ENCODE results near the gene GDF15. TPM values are rescaled to one million over a fixed set of nuclear protein-coding genes. Genes with fewer than 3 reads are reported as not detected.
A peak's percentile ranks its signal among the peaks of the same experiment; 100 is the strongest.

The GDF15 gene
- total and polyA plus RNA-seq, 4 donors, result 0.42 to 11.6 (median 7.2) TPM

DNA sequence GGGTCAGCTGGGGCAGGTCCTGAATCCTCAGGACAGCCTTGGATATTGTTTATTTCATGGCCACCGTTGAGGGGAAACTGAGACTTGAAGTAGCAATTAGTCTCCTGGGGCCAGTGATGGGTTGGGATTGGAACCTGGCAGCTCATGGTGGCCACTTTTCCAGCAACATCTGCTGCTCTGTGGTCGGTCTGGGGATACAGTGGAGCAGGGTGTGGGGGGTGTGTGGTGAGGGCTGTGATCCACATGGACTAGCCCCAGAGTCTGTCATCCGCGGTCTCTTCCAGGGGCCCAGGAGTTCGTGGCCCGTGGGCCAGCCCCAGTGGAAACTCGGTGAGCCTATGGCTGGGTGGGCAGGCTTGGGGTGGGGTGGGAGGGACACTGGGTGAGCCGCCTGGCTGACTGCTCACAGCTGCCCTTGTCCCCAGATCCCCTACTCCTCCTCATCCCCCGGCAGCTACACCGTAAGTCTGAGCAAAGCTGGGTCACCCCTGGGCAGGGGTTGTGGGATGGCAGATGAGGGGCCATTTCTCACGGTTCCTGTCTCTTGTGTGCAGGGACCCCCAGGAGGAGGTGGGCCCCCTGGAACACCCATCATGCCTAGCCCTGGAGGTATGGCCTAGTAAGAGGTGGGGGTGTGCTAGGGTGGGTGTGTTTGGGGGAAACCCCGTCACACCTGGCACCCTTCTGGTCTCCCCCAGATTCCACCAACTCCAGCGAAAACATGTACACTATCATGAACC is 46.5 kb downstream of the GDF15 start:
- peaks cover 0 to 18% (median 6%) of the 10 kb centered on the region in 4 donors for H3K4me1 ChIP-seq (ENCODE audit: control insufficient read depth in 4 of 4, insufficient read depth in 4 of 4, low read length in 3 of 4)
- no peak for TF ChIP-seq RXRA (IDR thresholded peaks at IDR 0.05)
- TF ChIP-seq, protein P1, sequence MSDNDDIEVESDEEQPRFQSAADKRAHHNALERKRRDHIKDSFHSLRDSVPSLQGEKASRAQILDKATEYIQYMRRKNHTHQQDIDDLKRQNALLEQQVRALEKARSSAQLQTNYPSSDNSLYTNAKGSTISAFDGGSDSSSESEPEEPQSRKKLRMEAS (IDR thresholded peaks at IDR 0.05), result no peak
- WGBS, result 90% methylated on average over 13 of the region's 13 CpGs

DNA sequence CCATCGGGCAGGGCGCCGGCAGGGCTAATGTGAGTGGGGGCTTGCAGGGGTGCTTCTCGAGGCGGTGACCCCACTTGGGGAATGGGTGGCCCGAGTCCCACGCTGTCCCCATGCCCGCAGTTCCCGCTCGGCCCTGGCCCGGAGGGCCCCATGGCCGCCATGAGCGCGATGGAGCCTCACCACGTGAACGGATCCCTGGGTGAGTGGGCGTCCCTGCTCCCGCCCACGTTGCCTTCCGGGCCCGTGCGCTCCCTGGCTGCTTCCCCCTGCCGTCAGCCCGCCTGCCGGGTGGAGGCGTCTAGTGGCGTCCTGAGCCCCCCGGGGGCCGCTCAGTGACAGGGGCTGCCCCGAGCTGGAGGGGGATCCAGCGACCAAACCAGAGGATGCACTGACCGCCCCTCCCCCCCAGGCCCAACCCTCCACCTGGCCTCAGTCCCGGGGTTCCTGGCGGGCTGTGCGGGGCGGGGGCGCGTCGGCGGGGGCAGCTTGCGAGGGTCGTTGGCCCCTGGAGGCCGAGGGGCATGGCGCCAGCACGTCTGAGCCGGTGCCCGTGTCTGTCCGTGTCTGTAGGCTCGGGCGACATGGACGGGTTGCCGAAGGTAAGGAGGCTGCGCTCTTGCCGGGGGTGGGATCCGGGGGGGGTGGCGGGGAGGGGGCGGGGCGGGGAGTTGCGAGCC is 47.2 kb downstream of the GDF15 start:
- DNase-seq (ENCODE audit: low spot score), result no peak
- TF ChIP-seq HNF4G (IDR thresholded peaks at IDR 0.05) (no peak), JUND (IDR thresholded peaks at IDR 0.05) (no peak), RAD21 (IDR thresholded peaks at IDR 0.05) (no peak), FOXA2 (IDR thresholded peaks at IDR 0.05) (no peak), NR2F2 (IDR thresholded peaks at IDR 0.05) (no peak)
- Histone ChIP-seq H3K4me1 (ENCODE audit: control insufficient read depth in 4 of 4, insufficient read depth in 4 of 4, low read length in 3 of 4) (peaks cover 0 to 23% (median 10%) of the 10 kb centered on the region in 4 donors), H3K27me3 (ENCODE audit: control insufficient read depth in 4 of 4, insufficient read depth in 4 of 4, low read length in 3 of 4) (no peaks in the 10 kb centered on the region), H3K27ac (ENCODE audit: low read depth in 1 of 2, low read length in 2 of 2) (peak overlapping the region; percentile 28 to 47), H3K36me3 (ENCODE audit: control insufficient read depth in 4 of 4, insufficient read depth in 3 of 4, low read depth in 1 of 4, low read length in 3 of 4) (no peaks in the 10 kb centered on the region), H3K4me3 (ENCODE audit: low read depth in 1 of 3, low read length in 3 of 3) (peak overlapping the region in 1 of 3 donors; percentile 36), H3K9ac (ENCODE audit: low read depth in 1 of 2, low read length in 2 of 2) (no peak overlapping the region), H3K9me3 (ENCODE audit: control insufficient read depth in 4 of 4, low read length in 3 of 4) (no peaks in the 10 kb centered on the region)
- 25% methylated on average over 59 of the region's 59 CpGs for WGBS

More for the DNA sequence above, 46.5 kb downstream of the GDF15 start:
- no peak overlapping the region for H3K4me3 ChIP-seq (ENCODE audit: low read depth in 1 of 3, low read length in 3 of 3)
- H3K27ac ChIP-seq (ENCODE audit: low read depth in 1 of 2, low read length in 2 of 2), result peak overlapping the region in 1 of 2 donors; percentile 28
- no peaks in the 10 kb centered on the region for H3K36me3 ChIP-seq (ENCODE audit: control insufficient read depth in 4 of 4, insufficient read depth in 3 of 4, low read depth in 1 of 4, low read length in 3 of 4)
- no peaks in the 10 kb centered on the region for H3K27me3 ChIP-seq (ENCODE audit: control insufficient read depth in 4 of 4, insufficient read depth in 4 of 4, low read length in 3 of 4)
- DNase-seq (ENCODE audit: low spot score), result no peak
- no peaks in the 10 kb centered on the region for H3K9me3 ChIP-seq (ENCODE audit: control insufficient read depth in 4 of 4, low read length in 3 of 4)
- no peak overlapping the region for H3K9ac ChIP-seq (ENCODE audit: low read depth in 1 of 2, low read length in 2 of 2)

DNA sequence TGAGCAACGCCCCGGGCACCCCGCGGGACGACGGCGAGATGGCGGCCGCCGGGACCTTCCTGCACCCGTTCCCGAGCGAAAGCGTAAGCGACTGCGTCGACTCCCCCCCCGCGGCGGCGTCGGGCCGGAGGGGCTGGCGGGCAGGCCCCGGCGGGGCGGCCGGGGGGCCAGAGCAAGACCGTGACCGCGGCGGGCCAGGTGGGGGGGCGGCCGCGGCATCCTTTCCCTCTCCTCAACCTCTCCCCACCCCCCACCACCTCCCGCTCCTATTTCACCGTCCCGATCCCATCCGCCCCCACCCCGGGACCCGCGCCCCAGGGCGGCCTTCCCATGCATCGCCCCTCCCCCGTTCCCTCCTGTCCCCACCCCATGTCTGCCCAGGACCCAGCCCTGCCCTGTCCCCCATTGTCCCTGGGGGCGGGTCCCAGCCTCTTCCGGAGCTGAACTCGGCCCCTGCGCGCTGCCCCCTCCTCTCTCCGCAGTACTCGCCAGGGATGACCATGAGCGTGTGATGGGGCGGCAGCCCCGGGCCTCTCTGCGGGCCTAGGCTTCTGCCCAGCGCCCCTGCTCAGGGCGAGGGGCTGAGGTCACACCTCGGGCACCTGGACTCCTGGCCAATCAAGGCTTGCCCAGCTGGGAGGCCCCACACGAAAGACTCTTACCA is 47.9 kb downstream of the GDF15 start:
- no peak for TF ChIP-seq FOXA1 (IDR thresholded peaks at IDR 0.05)
- TF ChIP-seq, protein P2, sequence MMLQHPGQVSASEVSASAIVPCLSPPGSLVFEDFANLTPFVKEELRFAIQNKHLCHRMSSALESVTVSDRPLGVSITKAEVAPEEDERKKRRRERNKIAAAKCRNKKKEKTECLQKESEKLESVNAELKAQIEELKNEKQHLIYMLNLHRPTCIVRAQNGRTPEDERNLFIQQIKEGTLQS (IDR thresholded peaks at IDR 0.05), result no peak
- no peak for TF ChIP-seq YY1 (IDR thresholded peaks at IDR 0.05)
- no peak for TF ChIP-seq HNF4G (IDR thresholded peaks at IDR 0.05)
- no peak for TF ChIP-seq RXRA (IDR thresholded peaks at IDR 0.05)
- TF ChIP-seq, protein P3, sequence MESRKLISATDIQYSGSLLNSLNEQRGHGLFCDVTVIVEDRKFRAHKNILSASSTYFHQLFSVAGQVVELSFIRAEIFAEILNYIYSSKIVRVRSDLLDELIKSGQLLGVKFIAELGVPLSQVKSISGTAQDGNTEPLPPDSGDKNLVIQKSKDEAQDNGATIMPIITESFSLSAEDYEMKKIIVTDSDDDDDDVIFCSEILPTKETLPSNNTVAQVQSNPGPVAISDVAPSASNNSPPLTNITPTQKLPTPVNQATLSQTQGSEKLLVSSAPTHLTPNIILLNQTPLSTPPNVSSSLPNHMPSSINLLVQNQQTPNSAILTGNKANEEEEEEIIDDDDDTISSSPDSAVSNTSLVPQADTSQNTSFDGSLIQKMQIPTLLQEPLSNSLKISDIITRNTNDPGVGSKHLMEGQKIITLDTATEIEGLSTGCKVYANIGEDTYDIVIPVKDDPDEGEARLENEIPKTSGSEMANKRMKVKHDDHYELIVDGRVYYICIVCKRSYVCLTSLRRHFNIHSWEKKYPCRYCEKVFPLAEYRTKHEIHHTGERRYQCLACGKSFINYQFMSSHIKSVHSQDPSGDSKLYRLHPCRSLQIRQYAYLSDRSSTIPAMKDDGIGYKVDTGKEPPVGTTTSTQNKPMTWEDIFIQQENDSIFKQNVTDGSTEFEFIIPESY (IDR thresholded peaks at IDR 0.05), result no peak
- no peak for TF ChIP-seq NR2F2 (IDR thresholded peaks at IDR 0.05)
- TF ChIP-seq, protein P1 (IDR thresholded peaks at IDR 0.05), result no peak
- TF ChIP-seq, protein P4, sequence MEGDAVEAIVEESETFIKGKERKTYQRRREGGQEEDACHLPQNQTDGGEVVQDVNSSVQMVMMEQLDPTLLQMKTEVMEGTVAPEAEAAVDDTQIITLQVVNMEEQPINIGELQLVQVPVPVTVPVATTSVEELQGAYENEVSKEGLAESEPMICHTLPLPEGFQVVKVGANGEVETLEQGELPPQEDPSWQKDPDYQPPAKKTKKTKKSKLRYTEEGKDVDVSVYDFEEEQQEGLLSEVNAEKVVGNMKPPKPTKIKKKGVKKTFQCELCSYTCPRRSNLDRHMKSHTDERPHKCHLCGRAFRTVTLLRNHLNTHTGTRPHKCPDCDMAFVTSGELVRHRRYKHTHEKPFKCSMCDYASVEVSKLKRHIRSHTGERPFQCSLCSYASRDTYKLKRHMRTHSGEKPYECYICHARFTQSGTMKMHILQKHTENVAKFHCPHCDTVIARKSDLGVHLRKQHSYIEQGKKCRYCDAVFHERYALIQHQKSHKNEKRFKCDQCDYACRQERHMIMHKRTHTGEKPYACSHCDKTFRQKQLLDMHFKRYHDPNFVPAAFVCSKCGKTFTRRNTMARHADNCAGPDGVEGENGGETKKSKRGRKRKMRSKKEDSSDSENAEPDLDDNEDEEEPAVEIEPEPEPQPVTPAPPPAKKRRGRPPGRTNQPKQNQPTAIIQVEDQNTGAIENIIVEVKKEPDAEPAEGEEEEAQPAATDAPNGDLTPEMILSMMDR (IDR thresholded peaks at IDR 0.05; ENCODE audit: low read depth, low read length, missing input control), result no peak
- TF ChIP-seq HNF4A (conservative IDR thresholded peaks at IDR 0.05), result no peak
- TF ChIP-seq, protein P5, sequence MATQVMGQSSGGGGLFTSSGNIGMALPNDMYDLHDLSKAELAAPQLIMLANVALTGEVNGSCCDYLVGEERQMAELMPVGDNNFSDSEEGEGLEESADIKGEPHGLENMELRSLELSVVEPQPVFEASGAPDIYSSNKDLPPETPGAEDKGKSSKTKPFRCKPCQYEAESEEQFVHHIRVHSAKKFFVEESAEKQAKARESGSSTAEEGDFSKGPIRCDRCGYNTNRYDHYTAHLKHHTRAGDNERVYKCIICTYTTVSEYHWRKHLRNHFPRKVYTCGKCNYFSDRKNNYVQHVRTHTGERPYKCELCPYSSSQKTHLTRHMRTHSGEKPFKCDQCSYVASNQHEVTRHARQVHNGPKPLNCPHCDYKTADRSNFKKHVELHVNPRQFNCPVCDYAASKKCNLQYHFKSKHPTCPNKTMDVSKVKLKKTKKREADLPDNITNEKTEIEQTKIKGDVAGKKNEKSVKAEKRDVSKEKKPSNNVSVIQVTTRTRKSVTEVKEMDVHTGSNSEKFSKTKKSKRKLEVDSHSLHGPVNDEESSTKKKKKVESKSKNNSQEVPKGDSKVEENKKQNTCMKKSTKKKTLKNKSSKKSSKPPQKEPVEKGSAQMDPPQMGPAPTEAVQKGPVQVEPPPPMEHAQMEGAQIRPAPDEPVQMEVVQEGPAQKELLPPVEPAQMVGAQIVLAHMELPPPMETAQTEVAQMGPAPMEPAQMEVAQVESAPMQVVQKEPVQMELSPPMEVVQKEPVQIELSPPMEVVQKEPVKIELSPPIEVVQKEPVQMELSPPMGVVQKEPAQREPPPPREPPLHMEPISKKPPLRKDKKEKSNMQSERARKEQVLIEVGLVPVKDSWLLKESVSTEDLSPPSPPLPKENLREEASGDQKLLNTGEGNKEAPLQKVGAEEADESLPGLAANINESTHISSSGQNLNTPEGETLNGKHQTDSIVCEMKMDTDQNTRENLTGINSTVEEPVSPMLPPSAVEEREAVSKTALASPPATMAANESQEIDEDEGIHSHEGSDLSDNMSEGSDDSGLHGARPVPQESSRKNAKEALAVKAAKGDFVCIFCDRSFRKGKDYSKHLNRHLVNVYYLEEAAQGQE (IDR thresholded peaks at IDR 0.05), result no peak
- no peak for TF ChIP-seq SP1 (IDR thresholded peaks at IDR 0.05)
- TF ChIP-seq RAD21 (IDR thresholded peaks at IDR 0.05), result no peak
- no peak for TF ChIP-seq JUND (IDR thresholded peaks at IDR 0.05)
- TF ChIP-seq GABPA (IDR thresholded peaks at IDR 0.05 in 1 of 2, conservative IDR thresholded peaks at IDR 0.05 in 1 of 2), result no peak
- TF ChIP-seq FOXA2 (IDR thresholded peaks at IDR 0.05), result no peak
- WGBS, result 26% methylated on average over 60 of the region's 60 CpGs
- H3K27ac ChIP-seq (ENCODE audit: low read depth in 1 of 2, low read length in 2 of 2), result no peak overlapping the region
- no peak overlapping the region for H3K9ac ChIP-seq (ENCODE audit: low read depth in 1 of 2, low read length in 2 of 2)
- DNase-seq (ENCODE audit: low spot score), result no peak
- H3K9me3 ChIP-seq (ENCODE audit: control insufficient read depth in 4 of 4, low read length in 3 of 4), result no peaks in the 10 kb centered on the region
- peaks cover 0 to 23% (median 13%) of the 10 kb centered on the region in 4 donors for H3K4me1 ChIP-seq (ENCODE audit: control insufficient read depth in 4 of 4, insufficient read depth in 4 of 4, low read length in 3 of 4)
- no peaks in the 10 kb centered on the region for H3K36me3 ChIP-seq (ENCODE audit: control insufficient read depth in 4 of 4, insufficient read depth in 3 of 4, low read depth in 1 of 4, low read length in 3 of 4)
- peak overlapping the region in 1 of 3 donors; percentile 36 for H3K4me3 ChIP-seq (ENCODE audit: low read depth in 1 of 3, low read length in 3 of 3)
- no peaks in the 10 kb centered on the region for H3K27me3 ChIP-seq (ENCODE audit: control insufficient read depth in 4 of 4, insufficient read depth in 4 of 4, low read length in 3 of 4)
